Measurements from ENCODE around the gene CPNE7. TPM values are rescaled to one million over a fixed set of nuclear protein-coding genes. Genes with fewer than 3 reads are reported as not detected.

CPNE7 gene
- total and polyA plus RNA-seq, 2 of the 8 experiments (the other 6 are each of a cell fraction or from before 2014, with no cell fraction given) = 10.0 to 23.7 TPM

- Histone ChIP-seq H3K79me2 (ENCODE audit: control insufficient read depth in 1 of 2, insufficient read depth in 2 of 2, low read length in 2 of 2) (no peaks in the 10 kb centered on the region), H3K79me1 (ENCODE audit: low read depth, low read length) (no peaks in the 10 kb centered on the region), H2BK12ac (ENCODE audit: low read depth, low read length) (no peak overlapping the region), H2AFZ (ENCODE audit: low read length) (no peak overlapping the region), H3K27ac (ENCODE audit: low read depth, low read length) (no peak overlapping the region), H3K23me2 (ENCODE audit: low read depth, low read length) (peaks cover 6% of the 10 kb centered on the region; the same call in 1 of the 2 replicates), H2BK15ac (ENCODE audit: low read length) (no peak overlapping the region), H2BK120ac (replicated peaks; ENCODE audit: low read depth, low read length) (no peak overlapping the region), H2BK5ac (ENCODE audit: low read depth, low read length) (no peak overlapping the region), H4K5ac (ENCODE audit: insufficient read length, low read depth, low read length) (no peak overlapping the region), H4K91ac (replicated peaks; ENCODE audit: insufficient read length, low read length) (no peak overlapping the region), H3K4me1 (replicated peaks in 1 of 4; ENCODE audit: control insufficient read depth in 3 of 4, insufficient read depth in 4 of 4, low read length in 3 of 4) (peaks cover 0 to 13% (median 7%) of the 10 kb centered on the region in 4 experiments; a peak in 5 of 7 replicates), H3K27me3 (replicated peaks in 1 of 4; ENCODE audit: control insufficient read depth in 3 of 4, extremely low read depth in 1 of 4, insufficient read depth in 3 of 4, low read length in 3 of 4) (peaks cover 4 to 25% (median 18%) of the 10 kb centered on the region in 4 experiments; a peak in 6 of 7 replicates), H4K8ac (ENCODE audit: extremely low read depth, insufficient read depth, low read length) (0 out of 2 replicates have a peak overlapping the region, but pooled peaks have one; percentile 14), H3K9ac (replicated peaks in 1 of 4; ENCODE audit: extremely low read depth in 1 of 4, low read depth in 3 of 4, low read length in 3 of 4) (no peak overlapping the region), H3K4me2 (ENCODE audit: insufficient read depth in 1 of 2, low read depth in 2 of 2, low read length in 2 of 2) (no peak overlapping the region), H3K23ac (ENCODE audit: insufficient read length) (no peak overlapping the region), H3K9me3 (ENCODE audit: insufficient read depth in 2 of 2, low read depth in 1 of 2, low read length in 1 of 2) (no peaks in the 10 kb centered on the region), H3K18ac (ENCODE audit: extremely low read depth, low read length) (no peak overlapping the region), H2BK20ac (ENCODE audit: low read length) (no peak overlapping the region), H3K4ac (replicated peaks; ENCODE audit: insufficient read length, low read depth, low read length) (no peak overlapping the region), H3K14ac (ENCODE audit: insufficient read length) (no peak overlapping the region), H3K4me3 (ENCODE audit: extremely low read depth in 1 of 4, insufficient read depth in 2 of 4, low read depth in 3 of 4, low read length in 4 of 4) (no peak overlapping the region), H3K56ac (replicated peaks; ENCODE audit: insufficient read length, low read depth, low read length) (no peak overlapping the region), H2AK5ac (ENCODE audit: low read depth, low read length) (no peak overlapping the region), H3K36me3 (ENCODE audit: control insufficient read depth in 2 of 4, insufficient read depth in 4 of 4, low read length in 3 of 4) (no peaks in the 10 kb centered on the region), H4K20me1 (replicated peaks in 1 of 2; ENCODE audit: control insufficient read depth in 1 of 2, insufficient read depth in 2 of 2, low read length in 2 of 2) (peaks cover 0 to 10% of the 10 kb centered on the region in 2 experiments)
- TF ChIP-seq ZNF274 (IDR thresholded peaks at IDR 0.05; ENCODE audit: borderline replicate concordance, extremely low read depth, low read length) (no peak), TCF12 (IDR thresholded peaks at IDR 0.05; ENCODE audit: low read depth, low read length) (no peak), SUZ12 (IDR thresholded peaks at IDR 0.05; ENCODE audit: low read length) (no peak), SP4 (IDR thresholded peaks at IDR 0.05; ENCODE audit: low read length) (no peak), JUN (IDR thresholded peaks at IDR 0.05; ENCODE audit: low read depth, low read length) (no peak), TBP (IDR thresholded peaks at IDR 0.05; ENCODE audit: low read depth, low read length) (no peak), EP300 (IDR thresholded peaks at IDR 0.05; ENCODE audit: borderline replicate concordance in 1 of 2, low read depth in 2 of 2, low read length in 2 of 2) (no peak), RXRA (IDR thresholded peaks at IDR 0.05; ENCODE audit: insufficient read depth, low read depth, low read length) (no peak), SIX5 (IDR thresholded peaks at IDR 0.05; ENCODE audit: low read depth, low read length) (no peak)
- WGBS, 2 experiments (ENCODE audit: extremely low coverage in 1 of 2, insufficient coverage in 1 of 2, insufficient read length in 1 of 2, insufficient replicate concordance in 2 of 2, low coverage in 1 of 2, low lambda C conversion rate in 2 of 2, missing lambda C conversion rate in 1 of 2) = 94% methylated on average over 18 of the region's 18 CpGs; no CpG with 5 or more reads in 1 of the 2 experiments
- POLR2A ChIA-PET (ENCODE audit: partially characterized antibody) = interaction anchor here (1.5 kb wide), 1 partner anchor 12 kb away, joined by 3 read pairs; no protein-coding TSS in a partner anchor
- CTCF ChIA-PET (ENCODE audit: partially characterized antibody) = no interaction called here
- DNase-seq (ENCODE audit: low read depth in 1 of 2, low spot score in 2 of 2) (no peak), FAIRE-seq (no peak)
These were observed 3.9 kb upstream of the CPNE7 start for GRCh38 chr16:89571636-89572035.

All from H1 (cell line).